ENCODE data around the gene MINDY2.

Gene MINDY2

DNA sequence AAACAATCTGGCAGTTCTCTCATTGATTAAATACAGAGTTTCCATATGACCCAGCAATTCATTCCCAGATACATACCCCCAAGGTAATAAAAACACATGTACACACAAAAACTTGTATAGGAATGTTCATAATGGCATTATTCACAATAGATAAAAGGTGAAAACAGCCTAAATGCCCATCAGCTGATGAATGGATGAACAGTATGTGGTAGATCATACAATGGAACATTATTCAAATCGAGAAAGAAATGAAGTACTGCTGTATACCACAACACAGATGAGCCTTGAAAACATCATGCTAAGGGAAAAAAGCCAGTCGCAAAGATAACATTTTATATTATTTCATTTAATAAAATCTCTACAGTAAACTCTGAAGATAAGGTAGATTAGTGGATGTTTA lies 91.2 kb downstream of the MINDY2 start:
- peaks cover 0 to 4% of the 10 kb centered on the region in 2 donors for H3K36me3 ChIP-seq (replicated peaks in 1 of 2; ENCODE audit: control insufficient read depth in 2 of 2, insufficient read depth in 2 of 2, low read length in 2 of 2)

DNA sequence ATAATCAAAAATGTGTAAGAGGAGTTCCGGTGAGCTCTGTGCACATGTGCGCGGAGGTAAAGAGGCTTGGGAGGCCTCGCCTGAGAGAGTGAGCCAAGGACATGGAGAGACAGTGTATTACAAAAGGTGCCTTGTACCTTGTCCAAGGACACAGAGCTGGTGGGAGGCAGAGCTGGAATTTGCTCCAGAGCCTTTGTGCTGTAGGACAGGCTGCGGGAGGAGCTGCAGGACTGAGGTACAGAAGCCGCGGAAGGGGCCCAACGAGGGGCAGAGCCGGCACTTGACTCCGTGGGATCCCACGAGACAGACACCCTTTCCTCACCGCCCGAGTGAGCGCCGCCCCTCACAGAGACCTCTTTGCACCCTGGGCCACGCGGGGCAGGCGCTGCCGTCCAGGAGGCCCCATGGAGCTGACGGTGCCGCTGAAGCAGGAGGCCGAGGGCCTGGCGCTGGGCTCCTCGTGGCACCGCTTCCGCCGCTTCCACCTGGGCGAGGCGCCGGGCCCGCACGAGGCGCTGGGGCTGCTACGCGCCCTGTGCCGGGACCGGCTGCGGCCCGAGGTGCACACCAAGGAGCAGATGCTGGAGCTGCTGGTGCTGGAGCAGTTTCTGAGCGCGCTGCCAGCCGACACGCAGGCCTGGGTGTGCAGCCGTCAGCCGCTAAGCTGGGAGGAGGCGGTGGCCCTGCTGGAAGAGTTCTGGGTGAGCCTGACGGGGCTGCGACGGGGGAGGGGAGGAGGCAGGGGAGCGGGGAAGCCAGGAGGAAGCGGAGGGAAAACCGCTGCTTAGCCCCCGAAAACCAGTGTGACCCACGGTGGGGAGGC lies 93.7 kb downstream of the MINDY2 start:
- Histone ChIP-seq H3K27me3 (ENCODE audit: control insufficient read depth in 3 of 3, insufficient read depth in 3 of 3, low read depth in 1 of 3, low read length in 3 of 3) (peaks cover 0 to 4% (median 0%) of the 10 kb centered on the region in 3 experiments), H3K27ac (replicated peaks; ENCODE audit: low read length) (no peak overlapping the region), H3K9ac (ENCODE audit: low read depth, low read length, poor library complexity) (no peak overlapping the region), H3K14ac (ENCODE audit: low read length) (peak overlapping the region; percentile 95), H3K4ac (ENCODE audit: low read length) (no peak overlapping the region), H4K8ac (ENCODE audit: low read depth, low read length) (no peak overlapping the region), H4K91ac (ENCODE audit: low read depth, low read length, poor library complexity) (no peak overlapping the region), H3K9me3 (replicated peaks in 1 of 2; ENCODE audit: control insufficient read depth in 2 of 2, insufficient read depth in 1 of 2, low read depth in 1 of 2, low read length in 2 of 2) (no peaks in the 10 kb centered on the region), H2BK12ac (ENCODE audit: low read length) (no peak overlapping the region), H3K4me3 (ENCODE audit: low read length in 2 of 2) (no peak overlapping the region), H2BK120ac (ENCODE audit: low read depth, low read length) (peak overlapping the region; percentile 63), H3K4me1 (ENCODE audit: control insufficient read depth in 2 of 2, insufficient read depth in 1 of 2, low read depth in 1 of 2, low read length in 2 of 2) (peaks cover 0 to 7% of the 10 kb centered on the region in 2 donors), H3K4me2 (ENCODE audit: insufficient read depth, low read length, poor library complexity, severe bottlenecking) (peak overlapping the region; percentile 29), H3K79me1 (ENCODE audit: low read depth, low read length) (no peaks in the 10 kb centered on the region), H2BK15ac (ENCODE audit: low read length) (peak overlapping the region; percentile 44), H3K23ac (ENCODE audit: low read depth, low read length, poor library complexity) (peak overlapping the region; percentile 60), H3K18ac (ENCODE audit: low read length) (peak overlapping the region; percentile 86), H2AK5ac (ENCODE audit: low read depth, low read length) (peak overlapping the region; percentile 60), H2AFZ (ENCODE audit: low read length) (peak overlapping the region; percentile 68), H3K36me3 (replicated peaks in 1 of 2; ENCODE audit: control insufficient read depth in 2 of 2, insufficient read depth in 2 of 2, low read length in 2 of 2) (no peaks in the 10 kb centered on the region), H2BK5ac (ENCODE audit: low read length) (peak overlapping the region; percentile 21)
- no peak for DNase-seq (ENCODE audit: low spot score)
- WGBS, 2 donors (ENCODE audit: extremely low coverage in 2 of 2, insufficient read length in 2 of 2, insufficient replicate concordance in 1 of 2): no CpG with 5 or more reads among the region's 54 CpGs

More for the DNA sequence above, 91.2 kb downstream of the MINDY2 start:
- Histone ChIP-seq H4K8ac (ENCODE audit: low read depth, low read length) (no peak overlapping the region), H3K23ac (ENCODE audit: low read depth, low read length, poor library complexity) (no peak overlapping the region), H2BK120ac (ENCODE audit: low read depth, low read length) (no peak overlapping the region), H4K91ac (ENCODE audit: low read depth, low read length, poor library complexity) (no peak overlapping the region), H2AFZ (ENCODE audit: low read length) (no peak overlapping the region), H3K27ac (replicated peaks; ENCODE audit: low read length) (no peak overlapping the region), H3K79me1 (ENCODE audit: low read depth, low read length) (no peaks in the 10 kb centered on the region), H2BK5ac (ENCODE audit: low read length) (no peak overlapping the region), H3K4me1 (ENCODE audit: control insufficient read depth in 2 of 2, insufficient read depth in 1 of 2, low read depth in 1 of 2, low read length in 2 of 2) (peaks cover 0 to 7% of the 10 kb centered on the region in 2 donors), H3K14ac (ENCODE audit: low read length) (no peak overlapping the region), H2BK12ac (ENCODE audit: low read length) (no peak overlapping the region), H3K18ac (ENCODE audit: low read length) (no peak overlapping the region), H3K27me3 (ENCODE audit: control insufficient read depth in 3 of 3, insufficient read depth in 3 of 3, low read depth in 1 of 3, low read length in 3 of 3) (peaks cover 0 to 4% (median 0%) of the 10 kb centered on the region in 3 experiments), H3K9ac (ENCODE audit: low read depth, low read length, poor library complexity) (no peak overlapping the region), H3K4me3 (ENCODE audit: low read length in 2 of 2) (no peak overlapping the region), H3K9me3 (replicated peaks in 1 of 2; ENCODE audit: control insufficient read depth in 2 of 2, insufficient read depth in 1 of 2, low read depth in 1 of 2, low read length in 2 of 2) (no peaks in the 10 kb centered on the region), H3K4me2 (ENCODE audit: insufficient read depth, low read length, poor library complexity, severe bottlenecking) (no peak overlapping the region), H2BK15ac (ENCODE audit: low read length) (no peak overlapping the region), H2AK5ac (ENCODE audit: low read depth, low read length) (no peak overlapping the region), H3K4ac (ENCODE audit: low read length) (no peak overlapping the region)
- no peak for DNase-seq (ENCODE audit: low spot score)
- no CpG with 5 or more reads among the region's 2 CpGs for WGBS, 2 donors (ENCODE audit: extremely low coverage in 2 of 2, insufficient read length in 2 of 2, insufficient replicate concordance in 1 of 2)

DNA sequence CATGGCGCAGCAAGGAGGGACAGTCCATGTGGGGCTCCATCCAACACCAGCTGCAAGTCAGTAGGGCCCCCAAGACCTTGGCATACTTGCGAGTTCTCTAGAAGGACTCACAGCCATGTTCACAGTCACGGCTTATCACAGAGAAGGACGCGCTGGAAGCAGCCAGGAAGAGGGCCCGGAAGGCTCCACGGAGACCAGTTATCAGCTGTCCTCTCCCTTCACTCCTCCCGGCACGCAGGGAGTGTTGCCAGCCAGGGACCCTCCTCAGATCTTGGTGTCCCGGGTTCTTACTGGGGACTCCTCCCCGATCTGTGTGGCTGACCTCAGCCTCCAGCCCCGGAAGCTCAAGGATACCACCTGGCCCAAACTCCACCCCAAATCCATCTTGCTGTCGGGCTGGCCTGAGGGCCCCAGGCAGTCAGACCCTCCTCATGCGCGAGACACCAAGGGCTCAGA lies 94.4 kb downstream of the MINDY2 start:
- no peak overlapping the region for H2BK120ac ChIP-seq (ENCODE audit: low read depth, low read length)
- no peak overlapping the region for H3K27ac ChIP-seq (replicated peaks; ENCODE audit: low read length)
- no peak overlapping the region for H3K9ac ChIP-seq (ENCODE audit: low read depth, low read length, poor library complexity)
- H2BK5ac ChIP-seq (ENCODE audit: low read length): peak overlapping the region; percentile 21
- H4K8ac ChIP-seq (ENCODE audit: low read depth, low read length): no peak overlapping the region
- H3K36me3 ChIP-seq (replicated peaks in 1 of 2; ENCODE audit: control insufficient read depth in 2 of 2, insufficient read depth in 2 of 2, low read length in 2 of 2): no peaks in the 10 kb centered on the region
- peak overlapping the region; percentile 68 for H2AFZ ChIP-seq (ENCODE audit: low read length)
- peak overlapping the region; percentile 60 for H3K23ac ChIP-seq (ENCODE audit: low read depth, low read length, poor library complexity)
- H3K4me2 ChIP-seq (ENCODE audit: insufficient read depth, low read length, poor library complexity, severe bottlenecking): peak overlapping the region; percentile 29
- DNase-seq (ENCODE audit: low spot score): no peak
- no CpG with 5 or more reads among the region's 15 CpGs for WGBS, 2 donors (ENCODE audit: extremely low coverage in 2 of 2, insufficient read length in 2 of 2, insufficient replicate concordance in 1 of 2)
- H2AK5ac ChIP-seq (ENCODE audit: low read depth, low read length): no peak overlapping the region
- H3K4ac ChIP-seq (ENCODE audit: low read length): no peak overlapping the region
- H3K14ac ChIP-seq (ENCODE audit: low read length): peak overlapping the region; percentile 95
- H3K79me1 ChIP-seq (ENCODE audit: low read depth, low read length): no peaks in the 10 kb centered on the region
- peaks cover 0 to 7% of the 10 kb centered on the region in 2 donors for H3K4me1 ChIP-seq (ENCODE audit: control insufficient read depth in 2 of 2, insufficient read depth in 1 of 2, low read depth in 1 of 2, low read length in 2 of 2)
- H4K91ac ChIP-seq (ENCODE audit: low read depth, low read length, poor library complexity): no peak overlapping the region
- H3K9me3 ChIP-seq (replicated peaks in 1 of 2; ENCODE audit: control insufficient read depth in 2 of 2, insufficient read depth in 1 of 2, low read depth in 1 of 2, low read length in 2 of 2): no peaks in the 10 kb centered on the region
- peak overlapping the region; percentile 86 for H3K18ac ChIP-seq (ENCODE audit: low read length)
- H2BK15ac ChIP-seq (ENCODE audit: low read length): peak overlapping the region; percentile 44
- H2BK12ac ChIP-seq (ENCODE audit: low read length): no peak overlapping the region
- H3K27me3 ChIP-seq (ENCODE audit: control insufficient read depth in 3 of 3, insufficient read depth in 3 of 3, low read depth in 1 of 3, low read length in 3 of 3): peaks cover 0 to 4% (median 0%) of the 10 kb centered on the region in 3 experiments
- H3K4me3 ChIP-seq (ENCODE audit: low read length in 2 of 2): no peak overlapping the region

DNA sequence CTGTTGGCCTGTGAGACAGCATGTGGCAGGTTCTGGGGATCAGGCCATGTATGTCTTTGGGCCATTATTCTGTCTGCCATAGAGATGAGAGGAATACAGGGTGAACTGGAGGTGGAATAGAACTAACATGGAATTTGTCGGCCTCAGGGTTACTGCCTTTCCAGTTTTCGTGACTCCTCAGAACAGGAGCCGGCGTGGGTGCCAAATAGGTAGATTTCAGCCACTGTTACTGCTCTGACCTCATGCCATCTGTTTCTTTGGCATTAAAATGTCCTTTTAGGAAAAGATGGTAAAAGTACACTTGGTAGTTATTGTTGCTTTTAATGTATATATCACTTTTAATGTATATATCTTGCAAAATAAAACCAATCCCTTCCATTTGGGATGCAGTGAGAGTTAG lies 96.8 kb downstream of the MINDY2 start:
- no peak overlapping the region for H3K4ac ChIP-seq (ENCODE audit: low read length)
- no peak overlapping the region for H3K9ac ChIP-seq (ENCODE audit: low read depth, low read length, poor library complexity)
- H4K8ac ChIP-seq (ENCODE audit: low read depth, low read length): no peak overlapping the region
- H4K91ac ChIP-seq (ENCODE audit: low read depth, low read length, poor library complexity): no peak overlapping the region
- no peaks in the 10 kb centered on the region for H3K36me3 ChIP-seq (replicated peaks in 1 of 2; ENCODE audit: control insufficient read depth in 2 of 2, insufficient read depth in 2 of 2, low read length in 2 of 2)
- no peak for DNase-seq (ENCODE audit: low spot score)
- H3K4me1 ChIP-seq (ENCODE audit: control insufficient read depth in 2 of 2, insufficient read depth in 1 of 2, low read depth in 1 of 2, low read length in 2 of 2): peaks cover 0 to 7% of the 10 kb centered on the region in 2 donors
- H3K23ac ChIP-seq (ENCODE audit: low read depth, low read length, poor library complexity): no peak overlapping the region
- H3K79me1 ChIP-seq (ENCODE audit: low read depth, low read length): no peaks in the 10 kb centered on the region
- no peak overlapping the region for H3K4me2 ChIP-seq (ENCODE audit: insufficient read depth, low read length, poor library complexity, severe bottlenecking)
- H2BK120ac ChIP-seq (ENCODE audit: low read depth, low read length): no peak overlapping the region
- no peak overlapping the region for H3K27ac ChIP-seq (replicated peaks; ENCODE audit: low read length)
- H2AK5ac ChIP-seq (ENCODE audit: low read depth, low read length): no peak overlapping the region
- no peak overlapping the region for H2AFZ ChIP-seq (ENCODE audit: low read length)
- H3K9me3 ChIP-seq (replicated peaks in 1 of 2; ENCODE audit: control insufficient read depth in 2 of 2, insufficient read depth in 1 of 2, low read depth in 1 of 2, low read length in 2 of 2): no peaks in the 10 kb centered on the region
- peaks cover 0 to 4% (median 0%) of the 10 kb centered on the region in 3 experiments for H3K27me3 ChIP-seq (ENCODE audit: control insufficient read depth in 3 of 3, insufficient read depth in 3 of 3, low read depth in 1 of 3, low read length in 3 of 3)
- H3K14ac ChIP-seq (ENCODE audit: low read length): no peak overlapping the region
- H2BK12ac ChIP-seq (ENCODE audit: low read length): no peak overlapping the region
- H3K4me3 ChIP-seq (ENCODE audit: low read length in 2 of 2): no peak overlapping the region
- no CpG with 5 or more reads among the region's 4 CpGs for WGBS, 2 donors (ENCODE audit: extremely low coverage in 2 of 2, insufficient read length in 2 of 2, insufficient replicate concordance in 1 of 2)
- H2BK15ac ChIP-seq (ENCODE audit: low read length): no peak overlapping the region
- H3K18ac ChIP-seq (ENCODE audit: low read length): no peak overlapping the region
- H2BK5ac ChIP-seq (ENCODE audit: low read length): no peak overlapping the region

All from neuronal stem cell (in vitro differentiated cells).